ENCODE measurements around the gene WNT6.

The WNT6 gene

DNA sequence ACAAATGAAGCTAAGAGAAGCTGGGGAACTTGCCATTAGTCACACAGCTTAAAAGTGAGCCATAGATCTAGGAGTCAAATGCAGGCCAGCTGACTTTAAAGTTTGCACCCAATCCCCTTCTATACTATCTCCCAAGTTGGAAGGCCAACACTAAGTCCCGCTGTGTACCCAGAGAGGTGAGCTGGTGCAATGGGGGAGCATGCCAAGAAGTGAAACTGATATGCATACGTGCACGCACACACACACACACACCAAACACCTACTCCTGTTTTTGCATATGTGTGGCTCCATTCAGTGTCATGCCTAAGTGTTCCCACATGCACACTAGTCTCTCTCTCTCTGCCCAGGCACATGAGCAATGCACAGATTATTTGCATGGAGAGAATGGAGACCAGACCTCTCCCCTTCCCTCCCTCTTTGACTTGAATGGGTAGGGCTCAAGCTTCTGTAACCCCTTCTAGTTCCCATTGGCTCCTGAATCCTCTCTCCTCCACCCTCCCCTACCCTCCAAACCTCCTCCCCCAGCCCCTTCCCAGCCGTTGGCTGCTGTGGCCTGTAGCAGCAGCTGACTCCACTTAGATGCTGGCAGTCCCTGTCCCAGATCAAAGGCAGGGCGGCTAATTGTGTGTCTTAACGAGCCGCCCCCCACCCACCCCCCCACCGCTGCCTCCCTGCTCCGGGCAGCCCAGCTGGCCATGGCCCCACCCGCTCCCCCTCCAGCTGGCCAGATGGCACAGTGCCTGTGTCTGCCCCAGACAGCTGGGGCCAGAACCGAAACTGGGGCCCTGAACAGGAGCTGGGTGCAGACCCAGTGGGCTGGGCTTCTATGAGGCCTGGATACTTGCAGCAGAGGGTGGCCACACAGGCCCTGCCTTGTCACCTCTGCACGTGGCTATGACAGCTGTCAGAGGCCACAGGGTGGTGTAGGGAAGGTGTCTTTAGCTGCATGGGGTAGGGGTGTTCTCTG is 26.7 kb downstream of the WNT6 start:
- TF ChIP-seq, protein P1, sequence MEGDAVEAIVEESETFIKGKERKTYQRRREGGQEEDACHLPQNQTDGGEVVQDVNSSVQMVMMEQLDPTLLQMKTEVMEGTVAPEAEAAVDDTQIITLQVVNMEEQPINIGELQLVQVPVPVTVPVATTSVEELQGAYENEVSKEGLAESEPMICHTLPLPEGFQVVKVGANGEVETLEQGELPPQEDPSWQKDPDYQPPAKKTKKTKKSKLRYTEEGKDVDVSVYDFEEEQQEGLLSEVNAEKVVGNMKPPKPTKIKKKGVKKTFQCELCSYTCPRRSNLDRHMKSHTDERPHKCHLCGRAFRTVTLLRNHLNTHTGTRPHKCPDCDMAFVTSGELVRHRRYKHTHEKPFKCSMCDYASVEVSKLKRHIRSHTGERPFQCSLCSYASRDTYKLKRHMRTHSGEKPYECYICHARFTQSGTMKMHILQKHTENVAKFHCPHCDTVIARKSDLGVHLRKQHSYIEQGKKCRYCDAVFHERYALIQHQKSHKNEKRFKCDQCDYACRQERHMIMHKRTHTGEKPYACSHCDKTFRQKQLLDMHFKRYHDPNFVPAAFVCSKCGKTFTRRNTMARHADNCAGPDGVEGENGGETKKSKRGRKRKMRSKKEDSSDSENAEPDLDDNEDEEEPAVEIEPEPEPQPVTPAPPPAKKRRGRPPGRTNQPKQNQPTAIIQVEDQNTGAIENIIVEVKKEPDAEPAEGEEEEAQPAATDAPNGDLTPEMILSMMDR (conservative IDR thresholded peaks at IDR 0.05; ENCODE audit: low read depth, low read length), result no peak
- H3K4me3 ChIP-seq (ENCODE audit: low read length), result no peak overlapping the region
- no peak for DNase-seq (ENCODE audit: low read depth)

DNA sequence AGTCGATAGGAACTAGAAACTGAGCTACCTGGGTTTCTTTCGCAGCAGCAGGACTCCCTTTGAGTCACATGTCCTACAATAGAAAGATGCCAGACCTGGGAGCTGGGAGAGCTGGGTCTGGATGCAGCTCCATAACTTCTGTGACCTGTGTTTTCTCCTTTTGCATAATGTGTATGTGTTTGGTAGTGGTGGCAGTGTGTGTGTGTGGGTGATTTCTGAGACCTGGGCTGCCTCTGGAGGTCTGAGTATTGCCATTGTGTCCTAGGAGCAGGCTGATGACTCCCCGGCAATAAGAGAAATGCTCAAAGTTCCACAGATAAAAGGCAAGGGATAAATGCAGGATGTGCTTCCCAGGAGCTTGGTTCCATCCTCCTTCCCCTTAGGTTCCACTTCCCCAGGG is 27.5 kb downstream of the WNT6 start:
- no peak overlapping the region for H3K4me3 ChIP-seq (ENCODE audit: low read length)
- TF ChIP-seq, protein P1 (conservative IDR thresholded peaks at IDR 0.05; ENCODE audit: low read depth, low read length), result no peak
- DNase-seq (ENCODE audit: low read depth), result no peak

DNA sequence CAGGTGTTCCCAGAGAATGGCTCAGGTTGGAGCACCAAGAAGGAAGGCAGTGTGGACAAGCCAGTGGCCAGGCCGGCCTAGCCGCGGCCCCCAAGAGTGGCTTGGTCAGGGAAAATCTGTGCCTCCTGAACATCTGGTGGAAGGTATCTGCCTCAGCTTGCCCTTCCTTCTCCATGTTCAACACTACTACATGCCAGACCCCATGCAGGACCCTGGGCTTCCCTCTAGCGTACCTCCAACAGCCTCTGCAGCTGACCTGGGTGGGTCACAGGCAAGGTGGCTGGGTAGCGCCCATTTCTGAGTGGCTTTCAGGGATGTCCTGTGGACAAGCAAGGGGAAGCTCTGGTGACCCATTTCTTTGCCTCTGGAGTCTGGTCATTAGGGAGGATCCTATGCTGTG is 28.7 kb downstream of the WNT6 start:
- TF ChIP-seq, protein P1 (conservative IDR thresholded peaks at IDR 0.05; ENCODE audit: low read depth, low read length), result no peak
- no peak overlapping the region for H3K4me3 ChIP-seq (ENCODE audit: low read length)
- no peak for DNase-seq (ENCODE audit: low read depth)

DNA sequence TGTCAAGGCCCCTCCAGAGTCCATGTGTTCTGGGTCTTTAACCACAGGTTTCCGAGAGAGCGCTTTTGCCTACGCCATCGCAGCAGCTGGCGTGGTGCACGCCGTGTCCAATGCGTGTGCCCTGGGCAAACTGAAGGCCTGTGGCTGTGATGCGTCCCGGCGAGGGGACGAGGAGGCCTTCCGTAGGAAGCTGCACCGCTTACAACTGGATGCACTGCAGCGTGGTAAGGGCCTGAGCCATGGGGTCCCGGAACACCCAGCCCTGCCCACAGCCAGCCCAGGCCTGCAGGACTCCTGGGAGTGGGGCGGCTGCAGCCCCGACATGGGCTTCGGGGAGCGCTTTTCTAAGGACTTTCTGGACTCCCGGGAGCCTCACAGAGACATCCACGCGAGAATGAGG is 30.3 kb downstream of the WNT6 start:
- no peak for DNase-seq (ENCODE audit: low read depth)
- H3K4me3 ChIP-seq (ENCODE audit: low read length), result no peak overlapping the region

DNA sequence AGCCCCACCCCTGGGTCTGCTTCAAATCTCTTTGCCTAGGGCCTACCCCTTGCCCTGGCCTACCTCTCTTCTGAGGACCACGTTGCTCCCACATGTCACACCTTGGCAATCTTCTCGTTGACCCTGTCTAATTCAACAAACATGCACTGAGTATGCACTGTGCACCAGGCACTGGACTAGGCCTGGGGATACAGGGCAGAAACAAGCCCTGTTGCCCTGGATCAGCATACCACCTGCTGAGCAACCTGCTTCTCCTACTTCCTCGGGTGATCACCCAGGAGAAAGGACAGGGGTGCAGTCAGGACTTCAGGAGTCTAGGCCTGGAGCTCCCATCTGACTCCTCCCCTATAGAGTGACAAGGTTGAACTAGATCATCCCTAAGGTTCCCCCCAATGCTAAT is 30.8 kb downstream of the WNT6 start:
- TF ChIP-seq, protein P1 (conservative IDR thresholded peaks at IDR 0.05; ENCODE audit: low read depth, low read length), result no peak
- no peak for DNase-seq (ENCODE audit: low read depth)
- no peak overlapping the region for H3K4me3 ChIP-seq (ENCODE audit: low read length)

More for the DNA sequence above, 30.3 kb downstream of the WNT6 start:
- TF ChIP-seq, protein P1 (conservative IDR thresholded peaks at IDR 0.05; ENCODE audit: low read depth, low read length), result no peak

DNA sequence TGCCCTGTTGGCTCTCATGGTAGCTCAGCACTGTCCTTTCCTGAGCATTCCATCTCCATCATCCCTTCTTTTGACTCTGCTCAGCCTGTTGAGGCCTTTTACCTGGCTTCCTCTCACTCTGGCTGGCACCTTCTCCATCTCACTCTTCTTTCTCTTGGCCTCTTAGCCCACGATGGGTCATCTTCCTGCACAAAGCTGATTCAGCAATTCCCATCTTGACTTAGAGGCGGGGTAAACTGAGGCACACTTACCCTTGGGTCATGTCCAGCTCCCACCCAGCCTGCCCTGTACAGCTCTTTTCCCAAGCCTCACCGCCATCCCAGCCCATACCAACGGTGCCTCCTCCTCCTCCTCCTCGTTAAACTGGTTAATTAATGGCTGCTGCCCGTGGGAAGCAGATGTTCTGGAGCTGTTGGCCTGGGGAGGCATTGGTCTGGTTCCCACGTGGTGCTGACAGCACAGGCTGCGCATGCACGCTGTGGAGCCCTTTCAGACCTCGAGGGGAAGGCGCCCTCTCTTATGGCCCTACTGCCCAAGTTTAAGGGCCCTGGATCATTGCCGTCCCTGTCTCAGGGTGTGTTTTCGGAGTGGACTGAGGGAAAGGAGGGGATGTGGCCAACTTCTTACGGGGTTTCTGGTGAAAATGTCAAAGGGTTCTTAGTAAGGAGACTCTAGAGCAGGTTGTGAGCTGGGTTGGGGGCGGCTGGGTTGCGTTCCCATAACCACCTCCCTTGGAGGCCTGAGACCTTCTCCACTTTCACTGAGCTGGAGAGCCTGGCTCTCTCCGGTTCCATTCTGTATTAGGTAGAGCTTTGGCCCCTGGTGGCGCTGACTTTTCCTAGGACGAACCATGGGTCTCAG is 31.9 kb downstream of the WNT6 start:
- TF ChIP-seq, protein P1 (conservative IDR thresholded peaks at IDR 0.05; ENCODE audit: low read depth, low read length), result no peak
- no peak for DNase-seq (ENCODE audit: low read depth)
- H3K4me3 ChIP-seq (ENCODE audit: low read length), result no peak overlapping the region
